ENCODE results near the gene ANAPC2.

ANAPC2 gene

GRCh38 chr9:137218754-137219271 lies 30.5 kb upstream of the ANAPC2 start:
- H3K4me3 ChIP-seq = peak overlapping the region in 1 of 10 experiments; percentile 43; a peak in 1 of 20 replicates
- H3K4me1 ChIP-seq = peaks cover 30 to 63% (median 42%) of the 10 kb centered on the region in 10 experiments
- no peaks in the 10 kb centered on the region for H3K9me3 ChIP-seq (replicated peaks in 1 of 11)
- peak overlapping the region in 7 of 11 experiments; percentile 17 to 74 (median 42); a peak in 10 of 22 replicates for H3K9ac ChIP-seq
- no peaks in the 10 kb centered on the region for H3K27me3 ChIP-seq
- no peak for TF ChIP-seq Cebpa-rat (IDR thresholded peaks at IDR 0.05)
- peak overlapping the region in 4 of 11 experiments; percentile 49 to 68 (median 56); a peak in 7 of 22 replicates for H3K27ac ChIP-seq
- peaks cover 20 to 53% (median 38%) of the 10 kb centered on the region in 11 experiments; a peak in 20 of 22 replicates for H3K36me3 ChIP-seq
- peaks cover 0 to 58% (median 12%) of the 10 kb centered on the region in 11 experiments; a peak in 10 of 22 replicates for H4K20me1 ChIP-seq
- H3K4me2 ChIP-seq = peak overlapping the region in 5 of 11 experiments; percentile 46 to 96 (median 85); a peak in 10 of 22 replicates

DNA sequence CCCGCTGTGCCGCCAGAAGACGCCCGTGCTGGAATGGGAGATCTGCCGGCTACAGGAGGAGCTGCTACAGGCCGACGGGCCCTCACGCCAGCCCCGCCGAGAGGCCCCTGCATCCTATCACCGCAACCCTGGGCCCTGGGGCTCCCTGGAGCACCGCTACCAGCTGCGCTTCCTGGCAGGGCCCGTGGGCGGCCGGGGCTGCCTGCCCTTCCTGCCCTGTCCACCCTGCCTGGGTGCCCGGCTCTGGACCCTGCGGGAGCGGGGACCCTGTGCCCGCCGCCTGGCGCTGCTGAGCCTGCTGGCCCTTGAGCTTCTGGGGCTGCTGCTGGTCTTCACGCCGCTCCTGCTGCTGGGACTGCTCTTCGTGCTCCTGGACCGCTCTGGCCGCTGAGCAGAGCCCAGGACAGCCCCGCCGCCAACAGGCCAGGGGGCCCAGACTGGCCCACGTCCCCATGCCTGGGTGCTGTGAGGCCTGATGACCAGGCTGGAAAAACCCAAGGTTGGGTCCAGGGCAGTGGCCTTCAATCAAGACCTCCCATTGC lies 29.9 kb upstream of the ANAPC2 start:
- H3K9me3 ChIP-seq (replicated peaks in 1 of 11) = no peaks in the 10 kb centered on the region
- H3K27ac ChIP-seq = peak overlapping the region in 4 of 11 experiments; percentile 49 to 68 (median 56); a peak in 10 of 22 replicates
- TF ChIP-seq Cebpa-rat (IDR thresholded peaks at IDR 0.05) = no peak
- H3K4me1 ChIP-seq = peaks cover 29 to 62% (median 42%) of the 10 kb centered on the region in 10 experiments
- H3K27me3 ChIP-seq = no peaks in the 10 kb centered on the region
- H3K4me2 ChIP-seq = peak overlapping the region in 7 of 11 experiments; percentile 63 to 96 (median 80); a peak in 16 of 22 replicates
- H3K36me3 ChIP-seq = peaks cover 20 to 58% (median 41%) of the 10 kb centered on the region in 11 experiments; a peak in 20 of 22 replicates
- H3K4me3 ChIP-seq = peak overlapping the region in 1 of 10 experiments; percentile 43; a peak in 2 of 20 replicates
- H4K20me1 ChIP-seq = peaks cover 0 to 64% (median 12%) of the 10 kb centered on the region in 11 experiments; a peak in 10 of 22 replicates
- H3K9ac ChIP-seq = peak overlapping the region in 7 of 11 experiments; percentile 24 to 74 (median 57); a peak in 10 of 22 replicates

- Histone ChIP-seq H3K4me3 (peak overlapping the region in 5 of 10 experiments; percentile 32 to 52 (median 37); a peak in 9 of 20 replicates), H3K9me3 (replicated peaks in 1 of 11) (no peaks in the 10 kb centered on the region), H3K27ac (peak overlapping the region in 10 of 11 experiments; percentile 1 to 68 (median 36); a peak in 17 of 22 replicates), H3K27me3 (no peaks in the 10 kb centered on the region), H4K20me1 (peaks cover 0 to 71% (median 12%) of the 10 kb centered on the region in 11 experiments; a peak in 11 of 22 replicates), H3K36me3 (peaks cover 20 to 66% (median 45%) of the 10 kb centered on the region in 11 experiments; a peak in 20 of 22 replicates), H3K4me2 (peak overlapping the region; percentile 42 to 96 (median 68)), H3K4me1 (peaks cover 23 to 56% (median 36%) of the 10 kb centered on the region in 10 experiments), H3K9ac (peak overlapping the region; percentile 32 to 74 (median 57); a peak in 21 of 22 replicates)
- TF ChIP-seq Cebpa-rat (IDR thresholded peaks at IDR 0.05) = no peak
Measured at GRCh38 chr9:137217276-137218211, 29.2 kb upstream of the ANAPC2 start.

DNA sequence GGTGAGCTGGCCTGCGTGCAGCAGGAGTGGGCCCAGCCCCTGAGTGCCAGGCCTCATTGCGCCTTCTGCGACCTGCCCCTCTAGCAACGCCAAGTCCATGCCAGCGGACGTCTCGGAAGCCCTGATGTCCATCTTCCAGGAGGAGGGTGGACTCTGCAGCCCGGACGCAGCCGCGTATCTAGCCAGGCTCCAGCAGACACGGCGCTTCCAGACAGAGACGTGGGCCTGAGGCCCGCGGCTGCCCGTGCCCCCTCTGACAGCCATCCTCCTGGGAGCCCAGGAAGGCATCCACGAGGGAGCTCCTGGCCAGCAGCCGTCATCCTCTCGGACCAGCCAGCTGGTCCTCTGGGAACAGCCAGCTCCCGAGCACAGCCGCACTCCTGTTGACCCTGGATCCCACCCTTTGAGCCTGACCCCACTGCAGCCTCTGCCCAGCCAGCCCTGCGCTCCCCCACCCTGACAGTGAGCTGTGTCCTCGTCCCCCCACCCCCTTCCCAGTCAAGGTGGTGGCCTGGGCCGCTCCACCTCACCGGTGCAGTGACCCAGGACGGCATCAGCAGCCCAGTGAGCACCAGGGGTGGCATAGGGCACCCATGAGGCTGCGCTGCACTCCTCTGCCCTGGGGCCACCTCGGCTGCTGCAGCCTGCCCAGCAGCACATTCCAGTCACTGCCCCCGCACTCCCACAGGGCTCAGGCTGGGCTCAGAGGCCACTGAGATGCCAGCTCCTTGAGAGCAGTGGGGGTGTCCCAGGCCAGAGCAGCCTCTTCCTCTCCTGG lies 28.0 kb upstream of the ANAPC2 start:
- Histone ChIP-seq H3K27ac (peak overlapping the region in 1 of 11 experiments; percentile 49; a peak in 2 of 22 replicates), H3K4me3 (peak overlapping the region in 5 of 10 experiments; percentile 32 to 52 (median 37); a peak in 5 of 20 replicates), H3K4me2 (peak overlapping the region; percentile 42 to 96 (median 68)), H3K9me3 (replicated peaks in 1 of 11) (no peaks in the 10 kb centered on the region), H3K36me3 (peaks cover 20 to 77% (median 50%) of the 10 kb centered on the region in 11 experiments; a peak in 20 of 22 replicates), H3K4me1 (peaks cover 23 to 53% (median 34%) of the 10 kb centered on the region in 10 experiments), H4K20me1 (peaks cover 0 to 83% (median 14%) of the 10 kb centered on the region in 11 experiments; a peak in 12 of 22 replicates), H3K27me3 (no peaks in the 10 kb centered on the region), H3K9ac (peak overlapping the region in 10 of 11 experiments; percentile 42 to 74 (median 54); a peak in 13 of 22 replicates)
- TF ChIP-seq Cebpa-rat (IDR thresholded peaks at IDR 0.05) = no peak

DNA sequence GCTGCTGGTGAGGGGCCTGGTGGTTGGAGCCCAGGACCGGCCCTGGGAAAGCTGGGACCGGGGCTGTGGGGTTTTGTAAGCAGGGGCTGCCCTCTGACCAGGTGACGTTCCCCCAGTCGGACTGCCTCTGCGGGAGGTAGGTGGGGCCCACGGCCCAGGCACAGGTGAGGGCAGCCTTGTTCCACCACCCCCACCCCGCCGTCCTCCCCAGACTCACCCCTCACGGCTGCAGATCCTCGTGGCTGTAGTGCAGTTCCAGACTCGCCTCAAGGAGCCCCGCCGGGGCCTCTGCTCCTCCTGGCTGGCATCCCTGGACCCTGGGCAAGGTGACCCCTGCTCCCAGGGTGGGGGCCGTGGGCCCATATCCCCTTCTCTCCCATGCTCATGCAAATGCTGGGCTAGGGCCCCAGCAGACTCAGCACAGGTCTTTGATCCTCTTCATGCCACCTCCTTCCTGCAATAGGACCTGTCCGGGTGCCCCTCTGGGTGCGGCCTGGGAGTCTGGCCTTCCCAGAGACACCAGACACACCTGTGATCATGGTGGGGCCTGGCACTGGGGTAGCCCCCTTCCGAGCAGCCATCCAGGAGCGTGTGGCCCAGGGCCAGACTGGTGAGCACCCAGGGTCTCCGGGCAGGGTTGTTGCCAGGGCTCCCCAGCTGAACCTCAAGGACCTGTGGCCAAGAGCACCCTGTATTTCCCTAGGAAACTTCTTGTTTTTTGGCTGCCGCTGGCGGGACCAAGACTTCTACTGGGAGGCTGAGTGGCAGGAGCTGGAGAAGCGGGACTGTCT lies 27.0 kb upstream of the ANAPC2 start:
- Histone ChIP-seq H3K9me3 (replicated peaks in 1 of 11) (no peaks in the 10 kb centered on the region), H3K36me3 (peaks cover 20 to 86% (median 50%) of the 10 kb centered on the region in 11 experiments; a peak in 20 of 22 replicates), H3K4me2 (peak overlapping the region in 2 of 11 experiments; percentile 85 to 96; a peak in 2 of 22 replicates), H4K20me1 (peaks cover 0 to 89% (median 15%) of the 10 kb centered on the region in 11 experiments; a peak in 13 of 22 replicates), H3K4me1 (peaks cover 22 to 48% (median 32%) of the 10 kb centered on the region in 10 experiments), H3K27me3 (no peaks in the 10 kb centered on the region), H3K27ac (no peak overlapping the region), H3K9ac (peak overlapping the region in 5 of 11 experiments; percentile 4 to 64 (median 44); a peak in 3 of 22 replicates), H3K4me3 (no peak overlapping the region)
- no peak for TF ChIP-seq Cebpa-rat (IDR thresholded peaks at IDR 0.05)

DNA sequence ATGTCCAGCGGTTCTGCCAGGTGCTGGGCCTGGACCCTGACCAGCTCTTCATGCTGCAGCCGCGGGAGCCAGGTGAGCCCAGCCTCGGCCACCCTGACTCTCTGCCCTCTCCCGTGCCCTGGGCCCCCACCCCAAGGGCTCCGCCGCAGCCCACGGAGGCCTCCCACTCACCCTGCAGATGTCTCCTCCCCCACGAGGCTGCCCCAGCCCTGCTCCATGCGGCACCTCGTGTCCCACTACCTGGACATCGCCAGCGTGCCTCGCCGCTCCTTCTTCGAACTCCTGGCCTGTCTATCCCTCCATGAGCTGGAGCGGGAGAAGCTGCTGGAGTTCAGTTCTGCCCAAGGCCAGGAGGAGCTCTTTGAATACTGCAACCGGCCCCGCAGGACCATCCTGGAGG lies 26.3 kb upstream of the ANAPC2 start:
- Histone ChIP-seq H3K36me3 (peaks cover 21 to 90% (median 46%) of the 10 kb centered on the region in 11 experiments; a peak in 21 of 22 replicates), H3K27me3 (no peaks in the 10 kb centered on the region), H3K4me1 (peaks cover 25 to 43% (median 37%) of the 10 kb centered on the region in 10 experiments), H3K4me3 (no peak overlapping the region), H3K9me3 (replicated peaks in 1 of 11) (no peaks in the 10 kb centered on the region), H3K9ac (no peak overlapping the region), H4K20me1 (peaks cover 0 to 88% (median 15%) of the 10 kb centered on the region in 11 experiments; a peak in 13 of 22 replicates), H3K27ac (no peak overlapping the region), H3K4me2 (no peak overlapping the region)
- TF ChIP-seq Cebpa-rat (IDR thresholded peaks at IDR 0.05) = no peak

All from BLaER1 treated with 17β-estradiol and CSF1 and Interleukin-3, amounts not matched to agents 10 nM and 100 nM (cell line).